GM12878 (cell line): ENCODE results near the gene AAR2. TPM values are rescaled to one million over a fixed set of nuclear protein-coding genes. Genes with fewer than 3 reads are reported as not detected.

Experiments
- ATAC-seq: fragments of 200-7000 bp; cut with Tn5 transposase; 3 replicates; pipeline ENCODE4 v1.9.1; 2020; ENCODE audit warnings: mild to moderate bottlenecking, moderate library complexity
- BruUV-seq: library from RNA; stranded (reverse); fragments of 400-500 nt; replicated peaks from 2 replicates; lab custom pipeline; 2021; lab: Mats Ljungman, UMichigan
- CTCF ChIA-PET: fragments of 300-600 bp; sonication (Branson Sonifier 250); formaldehyde crosslinking; extraction: SDS; loops from one replicate; lab custom pipeline; 2021; ENCODE audit warnings: inconsistent platforms; lab: Yijun Ruan, JAX
- POLR2A ChIA-PET: fragments of 350-600 bp; formaldehyde crosslinking; extraction: SDS; loops from one replicate; lab custom pipeline; 2021; ENCODE audit warnings: inconsistent platforms; lab: Charles Lee
- RAD21 ChIA-PET: fragments of 300-600 bp; sonication (Branson Sonifier 250); formaldehyde crosslinking; loops from one replicate; lab custom pipeline; 2023; ENCODE audit warnings: antibody characterized with exemption; ENCODE audit not compliant: unreplicated experiment; lab: Charles Lee
- SMC1A ChIA-PET: fragments of 300-600 bp; sonication (Branson Sonifier 250); formaldehyde crosslinking; loops from one replicate; lab custom pipeline; 2023; ENCODE audit not compliant: unreplicated experiment, uncharacterized antibody; lab: Charles Lee
- DNase-seq: peaks from one replicate; pipeline ENCODE4 v3.0.0-alpha.2; 2011; ENCODE audit warnings: low read depth, low spot score
- FAIRE-seq: peaks from 3 replicates; lab custom pipeline; 2011; peaks lifted over from hg19 to GRCh38; lab: Jason Lieb, UNC
- H2AFZ ChIP-seq: 2 replicates; pipeline ENCODE4 v1.6.0; 2011; ENCODE audit warnings: low read depth, low read length, control low read depth; ENCODE audit not compliant: control insufficient read depth
- H3K27ac ChIP-seq: 2 replicates; pipeline ENCODE4 v1.5.1; 2011; ENCODE audit warnings: control low read depth; ENCODE audit not compliant: control insufficient read depth, insufficient read depth
- H3K27me3 ChIP-seq, 2 experiments: replicated peaks in 1 of 2; 2 replicates each; pipeline versions ENCODE4 v1.6.0 to v1.6.1; 2011; ENCODE audit warnings: low read length in 1 of 2; ENCODE audit not compliant: control insufficient read depth in 2 of 2, insufficient read depth in 2 of 2
- H3K36me3 ChIP-seq, 2 experiments: 2 replicates each; pipeline ENCODE4 v1.5.1; 2011; ENCODE audit warnings: low read length in 1 of 2; ENCODE audit not compliant: control insufficient read depth in 2 of 2, insufficient read depth in 2 of 2
- H3K4me1 ChIP-seq: 2 replicates; pipeline ENCODE4 v1.6.1; 2011; ENCODE audit warnings: mild to moderate bottlenecking, low read length, moderate library complexity, mixed read lengths; ENCODE audit not compliant: control insufficient read depth, insufficient read depth
- H3K4me2 ChIP-seq: 2 replicates; pipeline ENCODE4 v1.6.0; 2011; ENCODE audit warnings: control low read depth; ENCODE audit not compliant: control insufficient read depth, insufficient read depth
- H3K4me3 ChIP-seq: fragments of 200-600 bp; sonication (generic); 2 replicates; pipeline ENCODE4 v1.5.1; 2016
- H3K79me2 ChIP-seq: 2 replicates; pipeline ENCODE4 v1.6.0; 2011; ENCODE audit warnings: low read length; ENCODE audit not compliant: control insufficient read depth, insufficient read depth
- H3K9ac ChIP-seq: 2 replicates; pipeline ENCODE4 v1.8.0; 2011; ENCODE audit warnings: low read length, control low read depth, mixed read lengths; ENCODE audit not compliant: control insufficient read depth, insufficient read depth
- H3K9me3 ChIP-seq: replicated peaks from 3 replicates; pipeline ENCODE4 v1.5.1; 2011; ENCODE audit warnings: mild to moderate bottlenecking, low read length; ENCODE audit not compliant: control insufficient read depth, insufficient read depth
- H4K20me1 ChIP-seq: 2 replicates; pipeline ENCODE4 v1.6.0; 2011; ENCODE audit not compliant: control insufficient read depth, insufficient read depth
- ASH2L ChIP-seq: fragments of 300-600, 200-600 bp; sonication (generic); IDR thresholded peaks from 2 replicates; pipeline ENCODE4 v1.6.1; 2017; ENCODE audit warnings: low read depth, mild to moderate bottlenecking, borderline replicate concordance
- BACH1 ChIP-seq: fragments of 450-650 bp; IDR thresholded peaks from 2 replicates; pipeline ENCODE4 v1.6.1; 2017; ENCODE audit warnings: mild to moderate bottlenecking, borderline replicate concordance
- EP300 ChIP-seq, 2 experiments: fragments of 150-350 bp in 1 of 2; IDR thresholded peaks; 2 replicates each; pipeline ENCODE4 v1.6.1; 2011 to 2012; ENCODE audit warnings: low read depth in 2 of 2, low read length in 2 of 2, borderline replicate concordance in 1 of 2, improper control_type of control experiment in 1 of 2, inconsistent platforms in 1 of 2; ENCODE audit not compliant: control insufficient read depth in 1 of 2
- GABPA ChIP-seq: IDR thresholded peaks from 2 replicates; pipeline ENCODE4 v1.6.1; 2014; ENCODE audit warnings: antibody characterized with exemption, low read depth, mild to moderate bottlenecking, inconsistent platforms
- HCFC1 ChIP-seq: fragments of 150-350 bp; IDR thresholded peaks from 2 replicates; pipeline ENCODE4 v1.6.1; 2014; ENCODE audit warnings: low read length
- KAT2A ChIP-seq: conservative IDR thresholded peaks from 2 replicates; pipeline ENCODE4 v1.6.1; 2011; ENCODE audit warnings: low read depth, low read length; ENCODE audit not compliant: control insufficient read depth
- MTA2 ChIP-seq: fragments of 450-650 bp; IDR thresholded peaks from 2 replicates; pipeline ENCODE4 v1.6.1; 2016; ENCODE audit warnings: low read depth, mild to moderate bottlenecking, moderate library complexity
- NFIC ChIP-seq: IDR thresholded peaks from 2 replicates; pipeline ENCODE4 v1.6.1; 2012; ENCODE audit warnings: low read depth, mild to moderate bottlenecking, inconsistent platforms, low read length, moderate library complexity
- POLR2A ChIP-seq: IDR thresholded peaks from 2 replicates; pipeline ENCODE4 v1.6.1; 2011; ENCODE audit warnings: low read depth, mild to moderate bottlenecking, low read length
- RB1 ChIP-seq: fragments of 450-650 bp; formaldehyde crosslinking; IDR thresholded peaks from 2 replicates; pipeline ENCODE4 v1.6.1; 2017; ENCODE audit warnings: mild to moderate bottlenecking, borderline replicate concordance
- RUNX3 ChIP-seq: IDR thresholded peaks from 2 replicates; pipeline ENCODE4 v1.6.1; 2012; ENCODE audit warnings: low read length, inconsistent platforms
- SKIL ChIP-seq: fragments of 450-650 bp; IDR thresholded peaks from 2 replicates; pipeline ENCODE4 v1.6.1; 2017; ENCODE audit warnings: mild to moderate bottlenecking, low read depth, inconsistent platforms; ENCODE audit not compliant: poor library complexity, severe bottlenecking
- TBL1XR1 ChIP-seq: IDR thresholded peaks from 2 replicates; pipeline ENCODE4 v1.6.1; 2012; ENCODE audit warnings: low read depth, low read length, improper control_type of control experiment
- TCF3 ChIP-seq: IDR thresholded peaks from 2 replicates; pipeline ENCODE4 v1.6.1; 2012; ENCODE audit warnings: low read depth, mild to moderate bottlenecking, low read length, borderline replicate concordance; ENCODE audit not compliant: insufficient read depth
- WGBS: methylation state at CpG from one replicate; pipeline ENCODE4 v1.1.6; 2016; ENCODE audit warnings: low lambda C conversion rate; ENCODE audit not compliant: insufficient replicate concordance, insufficient coverage; ENCODE audit errors: missing lambda C conversion rate; 5-methylcytosine and 5-hydroxymethylcytosine counted together
- in situ Hi-C: fragments of 300-500 bp; cut with MboI; formaldehyde crosslinking; loops from 9 replicates; pipeline ENCODE4 v1.14.3; 2018; ENCODE audit warnings: mixed read lengths
- intact Hi-C: fragments of 100-400 bp; cut with micrococcal nuclease; formaldehyde crosslinking; loops from one replicate; pipeline ENCODE4 v1.14.2; 2022; ENCODE audit not compliant: unreplicated experiment
- polyA plus RNA-seq, 11 experiments: library from polyadenylated mRNA; depleted of rRNA in 4 of 11; unstranded in 6 of 11; stranded (reverse) in 5 of 11; fragments of >200 nt; fragmentation: Nextera tagmentation in 4 of 11; fragmentation: Illumina TruSeq in 1 of 11; extraction: Ambion mirVana in 4 of 11; extraction: Trizol in 1 of 11; gene quantifications; 1 replicate in 1 of 11; 2 replicates in 10 of 11; pipeline versions ENCODE4 v1.2.1 to v1.2.3, GENCODE V29; 2011 to 2016; ENCODE audit warnings: inconsistent platforms in 2 of 11, missing spikeins in 2 of 11, low read depth in 1 of 11
- total RNA-seq, 4 experiments: library from RNA; depleted of rRNA in 3 of 4; stranded (reverse); fragments of >200 nt in 3 of 4; fragmentation: Illumina TruSeq in 1 of 4; extraction: Trizol in 1 of 4; gene quantifications; 2 replicates each; pipeline versions ENCODE4 v1.2.1 to v1.2.3, GENCODE V29; 2013 to 2021
- TF ChIP-seq, protein P1 (sequence below): IDR thresholded peaks from 2 replicates; pipeline ENCODE4 v1.6.1; 2012; ENCODE audit warnings: improper control_type of control experiment, low read depth, low read length; ENCODE audit not compliant: insufficient replicate concordance
- TF ChIP-seq, protein P2 (sequence below): fragments of 450-650 bp; IDR thresholded peaks from 2 replicates; pipeline ENCODE4 v1.6.1; 2016; ENCODE audit warnings: mild to moderate bottlenecking

The AAR2 gene
- total and polyA plus RNA-seq, 10 of the 15 experiments (the other 5 are each of a cell fraction or from before 2014, with no cell fraction given): 6.5 to 41.7 (median 30.3) TPM

GRCh38 chr20:36277546-36277945 lies 41.3 kb downstream of the AAR2 start (continued):
- TF ChIP-seq, protein P1, sequence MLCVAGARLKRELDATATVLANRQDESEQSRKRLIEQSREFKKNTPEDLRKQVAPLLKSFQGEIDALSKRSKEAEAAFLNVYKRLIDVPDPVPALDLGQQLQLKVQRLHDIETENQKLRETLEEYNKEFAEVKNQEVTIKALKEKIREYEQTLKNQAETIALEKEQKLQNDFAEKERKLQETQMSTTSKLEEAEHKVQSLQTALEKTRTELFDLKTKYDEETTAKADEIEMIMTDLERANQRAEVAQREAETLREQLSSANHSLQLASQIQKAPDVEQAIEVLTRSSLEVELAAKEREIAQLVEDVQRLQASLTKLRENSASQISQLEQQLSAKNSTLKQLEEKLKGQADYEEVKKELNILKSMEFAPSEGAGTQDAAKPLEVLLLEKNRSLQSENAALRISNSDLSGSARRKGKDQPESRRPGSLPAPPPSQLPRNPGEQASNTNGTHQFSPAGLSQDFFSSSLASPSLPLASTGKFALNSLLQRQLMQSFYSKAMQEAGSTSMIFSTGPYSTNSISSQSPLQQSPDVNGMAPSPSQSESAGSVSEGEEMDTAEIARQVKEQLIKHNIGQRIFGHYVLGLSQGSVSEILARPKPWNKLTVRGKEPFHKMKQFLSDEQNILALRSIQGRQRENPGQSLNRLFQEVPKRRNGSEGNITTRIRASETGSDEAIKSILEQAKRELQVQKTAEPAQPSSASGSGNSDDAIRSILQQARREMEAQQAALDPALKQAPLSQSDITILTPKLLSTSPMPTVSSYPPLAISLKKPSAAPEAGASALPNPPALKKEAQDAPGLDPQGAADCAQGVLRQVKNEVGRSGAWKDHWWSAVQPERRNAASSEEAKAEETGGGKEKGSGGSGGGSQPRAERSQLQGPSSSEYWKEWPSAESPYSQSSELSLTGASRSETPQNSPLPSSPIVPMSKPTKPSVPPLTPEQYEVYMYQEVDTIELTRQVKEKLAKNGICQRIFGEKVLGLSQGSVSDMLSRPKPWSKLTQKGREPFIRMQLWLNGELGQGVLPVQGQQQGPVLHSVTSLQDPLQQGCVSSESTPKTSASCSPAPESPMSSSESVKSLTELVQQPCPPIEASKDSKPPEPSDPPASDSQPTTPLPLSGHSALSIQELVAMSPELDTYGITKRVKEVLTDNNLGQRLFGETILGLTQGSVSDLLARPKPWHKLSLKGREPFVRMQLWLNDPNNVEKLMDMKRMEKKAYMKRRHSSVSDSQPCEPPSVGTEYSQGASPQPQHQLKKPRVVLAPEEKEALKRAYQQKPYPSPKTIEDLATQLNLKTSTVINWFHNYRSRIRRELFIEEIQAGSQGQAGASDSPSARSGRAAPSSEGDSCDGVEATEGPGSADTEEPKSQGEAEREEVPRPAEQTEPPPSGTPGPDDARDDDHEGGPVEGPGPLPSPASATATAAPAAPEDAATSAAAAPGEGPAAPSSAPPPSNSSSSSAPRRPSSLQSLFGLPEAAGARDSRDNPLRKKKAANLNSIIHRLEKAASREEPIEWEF: no peak

- Histone ChIP-seq H4K20me1 (no peaks in the 10 kb centered on the region), H2AFZ (no peak overlapping the region), H3K4me3 (no peak overlapping the region), H3K4me1 (no peaks in the 10 kb centered on the region), H3K27me3 (peaks cover 0 to 3% of the 10 kb centered on the region in 2 experiments; a peak in 1 of 4 replicates), H3K4me2 (no peak overlapping the region), H3K9ac (no peak overlapping the region), H3K9me3 (no peaks in the 10 kb centered on the region), H3K79me2 (no peaks in the 10 kb centered on the region), H3K36me3 (no peaks in the 10 kb centered on the region), H3K27ac (no peak overlapping the region)
- ChIA-PET CTCF (interaction anchor here (0.7 kb wide), 1 partner anchor 286 kb away, joined by 5 read pairs; no protein-coding TSS in a partner anchor), POLR2A (no interaction called here), RAD21 (no interaction called here), SMC1A (interaction anchor here (1.1 kb wide), 1 partner anchor 11 kb away, joined by 3 read pairs; no protein-coding TSS in a partner anchor)
- intact Hi-C loops (no loop called here), in situ Hi-C loops (no loop called here)
- FAIRE-seq: no peak
- ATAC-seq: no peak
- no peak for DNase-seq
- BruUV-seq: no TSS peak
- WGBS: 29% methylated on average over 5 of the region's 5 CpGs
- no peak for TF ChIP-seq EP300 (IDR thresholded peaks at IDR 0.05; ENCODE audit: borderline replicate concordance in 1 of 2, control insufficient read depth in 1 of 2, low read depth in 2 of 2, low read length in 2 of 2)
- TF ChIP-seq MTA2: no peak
- TF ChIP-seq KAT2A: no peak
- TF ChIP-seq RUNX3: no peak
- TF ChIP-seq HCFC1: no peak
- no peak for TF ChIP-seq SKIL
- no peak for TF ChIP-seq RB1
- TF ChIP-seq TCF3: no peak
- TF ChIP-seq, protein P2, sequence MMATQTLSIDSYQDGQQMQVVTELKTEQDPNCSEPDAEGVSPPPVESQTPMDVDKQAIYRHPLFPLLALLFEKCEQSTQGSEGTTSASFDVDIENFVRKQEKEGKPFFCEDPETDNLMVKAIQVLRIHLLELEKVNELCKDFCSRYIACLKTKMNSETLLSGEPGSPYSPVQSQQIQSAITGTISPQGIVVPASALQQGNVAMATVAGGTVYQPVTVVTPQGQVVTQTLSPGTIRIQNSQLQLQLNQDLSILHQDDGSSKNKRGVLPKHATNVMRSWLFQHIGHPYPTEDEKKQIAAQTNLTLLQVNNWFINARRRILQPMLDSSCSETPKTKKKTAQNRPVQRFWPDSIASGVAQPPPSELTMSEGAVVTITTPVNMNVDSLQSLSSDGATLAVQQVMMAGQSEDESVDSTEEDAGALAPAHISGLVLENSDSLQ: no peak
- TF ChIP-seq GABPA: no peak
- TF ChIP-seq TBL1XR1: no peak
- no peak for TF ChIP-seq ASH2L
- TF ChIP-seq NFIC: no peak
- TF ChIP-seq POLR2A: no peak
- TF ChIP-seq BACH1: no peak
These were observed 43.1 kb downstream of the AAR2 start for GRCh38 chr20:36279362-36279761.
